H9 (cell line): ENCODE results near the gene C2orf72. TPM values are rescaled to one million over a fixed set of nuclear protein-coding genes. Genes with fewer than 3 reads are reported as not detected.

ENCODE experiments used
- DNase-seq: peaks from one replicate; pipeline ENCODE4 v3.0.0-alpha.2; 2017
- H2AFZ ChIP-seq: one replicate; pipeline ENCODE4 v1.6.1; 2013; ENCODE audit warnings: mild to moderate bottlenecking, low read length, control low read depth, moderate library complexity
- H2AK5ac ChIP-seq: 2 replicates; pipeline ENCODE4 v1.6.1; 2013; ENCODE audit warnings: low read length, control low read depth, mixed read lengths; ENCODE audit not compliant: insufficient read length
- H2BK120ac ChIP-seq: one replicate; pipeline ENCODE4 v1.6.1; 2013; ENCODE audit warnings: low read depth, mild to moderate bottlenecking, low read length, control low read depth, inconsistent platforms; ENCODE audit not compliant: poor library complexity, severe bottlenecking
- H2BK12ac ChIP-seq: 2 replicates; pipeline ENCODE4 v1.6.1; 2013; ENCODE audit warnings: low read length, control low read depth, mixed read lengths, low read depth; ENCODE audit not compliant: insufficient read length
- H2BK15ac ChIP-seq: 2 replicates; pipeline ENCODE4 v1.6.1; 2013; ENCODE audit warnings: low read depth, low read length, control low read depth
- H2BK20ac ChIP-seq: one replicate; pipeline ENCODE4 v1.6.1; 2013; ENCODE audit warnings: low read depth, mild to moderate bottlenecking, low read length, control low read depth, inconsistent platforms; ENCODE audit not compliant: poor library complexity, severe bottlenecking
- H2BK5ac ChIP-seq: 2 replicates; pipeline ENCODE4 v1.6.1; 2013; ENCODE audit warnings: low read length, control low read depth, mixed read lengths; ENCODE audit not compliant: insufficient read length
- H3K14ac ChIP-seq: 2 replicates; pipeline ENCODE4 v1.6.1; 2013; ENCODE audit warnings: low read length, control low read depth; ENCODE audit not compliant: insufficient read depth
- H3K18ac ChIP-seq: 2 replicates; pipeline ENCODE4 v1.6.1; 2013; ENCODE audit warnings: low read depth, mild to moderate bottlenecking, mixed read lengths, low read length, control low read depth; ENCODE audit not compliant: insufficient read length
- H3K23ac ChIP-seq: 2 replicates; pipeline ENCODE4 v1.6.1; 2013; ENCODE audit warnings: low read length, control low read depth, mixed read lengths, low read depth; ENCODE audit not compliant: insufficient read length
- H3K23me2 ChIP-seq: 2 replicates; pipeline ENCODE4 v1.6.1; 2013; ENCODE audit warnings: low read depth, mild to moderate bottlenecking, mixed read lengths, low read length, control low read depth; ENCODE audit not compliant: insufficient read length, poor library complexity, severe bottlenecking
- H3K27ac ChIP-seq: 2 replicates; pipeline ENCODE4 v1.5.1; 2013; ENCODE audit warnings: low read length, control low read depth, mixed read lengths, low read depth; ENCODE audit not compliant: insufficient read length
- H3K27me3 ChIP-seq: 2 replicates; pipeline ENCODE4 v1.6.1; 2013; ENCODE audit warnings: low read length, control low read depth, inconsistent platforms; ENCODE audit not compliant: insufficient read depth
- H3K4ac ChIP-seq: 2 replicates; pipeline ENCODE4 v1.6.1; 2013; ENCODE audit warnings: low read depth, mild to moderate bottlenecking, control low read depth, inconsistent platforms, low read length, moderate library complexity
- H3K4me1 ChIP-seq: 2 replicates; pipeline ENCODE4 v1.6.1; 2013; ENCODE audit warnings: low read length, control low read depth, inconsistent platforms; ENCODE audit not compliant: insufficient read depth
- H3K4me2 ChIP-seq: 2 replicates; pipeline ENCODE4 v1.6.1; 2013; ENCODE audit warnings: low read length, control low read depth, mixed read lengths; ENCODE audit not compliant: insufficient read length, insufficient read depth
- H3K56ac ChIP-seq: 2 replicates; pipeline ENCODE4 v1.6.1; 2013; ENCODE audit warnings: low read depth, mild to moderate bottlenecking, mixed read lengths, low read length, control low read depth; ENCODE audit not compliant: insufficient read length
- H3K79me1 ChIP-seq: 2 replicates; pipeline ENCODE4 v1.6.1; 2013; ENCODE audit warnings: low read depth, mild to moderate bottlenecking, moderate library complexity, low read length, control low read depth, inconsistent platforms; ENCODE audit not compliant: insufficient read depth, poor library complexity, severe bottlenecking
- H3K79me2 ChIP-seq: 2 replicates; pipeline ENCODE4 v1.6.1; 2013; ENCODE audit warnings: low read length, control low read depth, inconsistent platforms; ENCODE audit not compliant: insufficient read depth
- H3K9ac ChIP-seq: 2 replicates; pipeline ENCODE4 v1.6.1; 2013; ENCODE audit warnings: low read length, control low read depth, mixed read lengths; ENCODE audit not compliant: insufficient read length; ENCODE audit errors: extremely low read depth
- H3K9me3 ChIP-seq: one replicate; pipeline ENCODE4 v1.6.1; 2013; ENCODE audit warnings: low read depth, low read length, inconsistent platforms; ENCODE audit not compliant: control insufficient read depth
- H3T11ph ChIP-seq: one replicate; pipeline ENCODE4 v1.6.1; 2013; ENCODE audit warnings: mild to moderate bottlenecking, low read length, control low read depth, inconsistent platforms
- H4K20me1 ChIP-seq: one replicate; pipeline ENCODE4 v1.6.1; 2013; ENCODE audit not compliant: control insufficient read depth, insufficient read length, insufficient read depth
- H4K5ac ChIP-seq: 2 replicates; pipeline ENCODE4 v1.6.1; 2013; ENCODE audit warnings: low read depth, mild to moderate bottlenecking, mixed read lengths, low read length, control low read depth; ENCODE audit not compliant: insufficient read length
- H4K8ac ChIP-seq: replicated peaks from 2 replicates; pipeline ENCODE4 v1.6.1; 2013; ENCODE audit warnings: low read length, control low read depth, mixed read lengths, low read depth; ENCODE audit not compliant: insufficient read length
- H4K91ac ChIP-seq: 2 replicates; pipeline ENCODE4 v1.6.1; 2013; ENCODE audit warnings: low read depth, mild to moderate bottlenecking, moderate library complexity, mixed read lengths, low read length, control low read depth; ENCODE audit not compliant: insufficient read length
- H3K27ac Mint-ChIP-seq, 3 experiments: 2 replicates in 2 of 3; 3 replicates in 1 of 3; pipeline ENCODE4 v1.8.0; 2020 to 2021; ENCODE audit warnings: mixed read lengths in 3 of 3, mild to moderate bottlenecking in 1 of 3, moderate library complexity in 1 of 3
- H3K27me3 Mint-ChIP-seq: 2 replicates; pipeline ENCODE4 v1.8.0; 2021; ENCODE audit warnings: low read depth, mild to moderate bottlenecking, moderate library complexity, mixed read lengths
- H3K36me3 Mint-ChIP-seq, 3 experiments: 2 replicates in 2 of 3; 3 replicates in 1 of 3; pipeline ENCODE4 v1.8.0; 2020 to 2021; ENCODE audit warnings: low read depth in 3 of 3, mixed read lengths in 3 of 3; ENCODE audit not compliant: insufficient read depth in 1 of 3
- H3K4me1 Mint-ChIP-seq, 2 experiments: 2 replicates each; pipeline ENCODE4 v1.8.0; 2020; ENCODE audit warnings: mixed read lengths in 2 of 2
- H3K4me3 Mint-ChIP-seq, 2 experiments: 2 replicates in 1 of 2; 3 replicates in 1 of 2; pipeline ENCODE4 v1.8.0; 2020 to 2021; ENCODE audit warnings: mild to moderate bottlenecking in 2 of 2, mixed read lengths in 2 of 2, moderate library complexity in 1 of 2
- H3K9me3 Mint-ChIP-seq, 2 experiments: 2 replicates in 1 of 2; 3 replicates in 1 of 2; pipeline ENCODE4 v1.8.0; 2020; ENCODE audit warnings: mild to moderate bottlenecking in 2 of 2, mixed read lengths in 2 of 2, moderate library complexity in 1 of 2
- WGBS: extraction: QIAGEN DNeasy Blood & Tissue Kit; methylation state at CpG from one replicate; pipeline ENCODE4 v1.1.7; 2013; ENCODE audit warnings: missing lambda C conversion rate, low lambda C conversion rate, mixed read lengths; ENCODE audit not compliant: insufficient read length; ENCODE audit errors: extremely low coverage; 5-methylcytosine and 5-hydroxymethylcytosine counted together
- total RNA-seq: library from RNA; stranded (reverse); gene quantifications from 2 replicates; pipeline ENCODE4 v1.2.1, GENCODE V29; 2021
- TF ChIP-seq, protein P1 (sequence below): fragments of 200-600 bp; sonication (generic); conservative IDR thresholded peaks from 3 replicates; pipeline ENCODE4 v1.8.0; 2021; ENCODE audit warnings: antibody characterized with exemption, mild to moderate bottlenecking

C2orf72 gene
- total RNA-seq, 1 experiment from 2014 or later, result 1.0 TPM

DNA sequence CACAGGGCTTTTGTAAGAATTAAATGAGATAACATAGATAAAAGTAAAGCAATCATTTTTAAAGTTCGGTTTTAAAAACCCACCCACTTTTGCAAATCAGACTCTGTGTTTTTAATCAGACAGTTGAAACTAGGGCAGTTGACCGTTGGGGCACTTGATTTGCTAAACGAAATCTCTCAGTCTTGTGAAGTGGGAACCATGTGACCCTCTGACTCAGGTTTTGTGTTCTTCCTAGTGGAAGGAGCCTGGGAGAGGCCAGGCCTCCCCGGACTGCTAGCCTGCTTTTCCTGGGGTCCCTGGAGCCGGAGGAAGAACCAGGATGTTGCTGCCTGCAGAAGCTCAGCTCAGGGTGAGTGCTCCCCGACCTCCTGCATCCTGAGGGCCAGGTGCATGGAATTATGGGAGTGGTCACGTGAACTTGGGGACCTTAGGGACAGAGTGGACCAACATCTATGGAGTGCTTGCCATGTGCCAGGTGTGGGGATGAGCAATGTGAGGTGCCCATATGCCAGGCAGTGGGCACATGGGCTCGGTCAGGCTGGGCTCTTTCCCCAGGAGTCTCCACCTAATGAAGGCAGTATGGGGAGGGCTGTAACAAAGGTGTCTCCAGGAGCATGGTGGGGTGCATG, 3.9 kb downstream of the C2orf72 start:
- peaks cover 10% of the 10 kb centered on the region for H3K23me2 ChIP-seq
- DNase-seq, result no peak
- no peak overlapping the region for H4K8ac ChIP-seq
- TF ChIP-seq, protein P1, sequence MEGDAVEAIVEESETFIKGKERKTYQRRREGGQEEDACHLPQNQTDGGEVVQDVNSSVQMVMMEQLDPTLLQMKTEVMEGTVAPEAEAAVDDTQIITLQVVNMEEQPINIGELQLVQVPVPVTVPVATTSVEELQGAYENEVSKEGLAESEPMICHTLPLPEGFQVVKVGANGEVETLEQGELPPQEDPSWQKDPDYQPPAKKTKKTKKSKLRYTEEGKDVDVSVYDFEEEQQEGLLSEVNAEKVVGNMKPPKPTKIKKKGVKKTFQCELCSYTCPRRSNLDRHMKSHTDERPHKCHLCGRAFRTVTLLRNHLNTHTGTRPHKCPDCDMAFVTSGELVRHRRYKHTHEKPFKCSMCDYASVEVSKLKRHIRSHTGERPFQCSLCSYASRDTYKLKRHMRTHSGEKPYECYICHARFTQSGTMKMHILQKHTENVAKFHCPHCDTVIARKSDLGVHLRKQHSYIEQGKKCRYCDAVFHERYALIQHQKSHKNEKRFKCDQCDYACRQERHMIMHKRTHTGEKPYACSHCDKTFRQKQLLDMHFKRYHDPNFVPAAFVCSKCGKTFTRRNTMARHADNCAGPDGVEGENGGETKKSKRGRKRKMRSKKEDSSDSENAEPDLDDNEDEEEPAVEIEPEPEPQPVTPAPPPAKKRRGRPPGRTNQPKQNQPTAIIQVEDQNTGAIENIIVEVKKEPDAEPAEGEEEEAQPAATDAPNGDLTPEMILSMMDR, result no peak
- no peak overlapping the region for H2BK15ac ChIP-seq
- no peak overlapping the region for H3K27ac Mint-ChIP-seq
- no peak overlapping the region for H4K5ac ChIP-seq
- peaks cover 23% of the 10 kb centered on the region for H3K27me3 ChIP-seq
- no peak overlapping the region for H3K4me2 ChIP-seq
- no peak overlapping the region for H2AFZ ChIP-seq
- no peaks in the 10 kb centered on the region; the same call in 1 of the 2 replicates for H3K4me1 ChIP-seq
- H3K36me3 Mint-ChIP-seq, result no peaks in the 10 kb centered on the region
- H3K79me1 ChIP-seq, result no peaks in the 10 kb centered on the region
- no peaks in the 10 kb centered on the region for H3K9me3 Mint-ChIP-seq
- H2BK120ac ChIP-seq, result no peak overlapping the region
- no peak overlapping the region for H3K56ac ChIP-seq
- no peak overlapping the region for H3K23ac ChIP-seq
- no peak overlapping the region for H3K14ac ChIP-seq
- H2AK5ac ChIP-seq, result no peak overlapping the region
- H3K4me3 Mint-ChIP-seq, result no peak overlapping the region
- no peak overlapping the region for H4K91ac ChIP-seq
- no peak overlapping the region for H3K4ac ChIP-seq
- H3K9me3 ChIP-seq, result no peaks in the 10 kb centered on the region
- H3T11ph ChIP-seq, result no peak overlapping the region
- H3K4me1 Mint-ChIP-seq, result peaks cover 8 to 15% of the 10 kb centered on the region in 2 experiments; a peak in 3 of 4 replicates
- no CpG with 5 or more reads among the region's 8 CpGs for WGBS
- H4K20me1 ChIP-seq, result no peaks in the 10 kb centered on the region
- no peak overlapping the region for H3K27ac ChIP-seq
- H3K18ac ChIP-seq, result no peak overlapping the region
- H3K27me3 Mint-ChIP-seq, result peaks cover 50% of the 10 kb centered on the region
- H2BK12ac ChIP-seq, result no peak overlapping the region
- H3K79me2 ChIP-seq, result no peaks in the 10 kb centered on the region
- H2BK20ac ChIP-seq, result no peak overlapping the region
- H3K9ac ChIP-seq, result no peak overlapping the region
- no peak overlapping the region for H2BK5ac ChIP-seq
